Measurements from ENCODE around the gene SERGEF. TPM values are rescaled to one million over a fixed set of nuclear protein-coding genes. Genes with fewer than 3 reads are reported as not detected.

SERGEF gene
- total and polyA plus RNA-seq, 2 of the 13 experiments (the other 11 are each of a cell fraction or from before 2014, with no cell fraction given): 54.5 to 114 TPM

DNA sequence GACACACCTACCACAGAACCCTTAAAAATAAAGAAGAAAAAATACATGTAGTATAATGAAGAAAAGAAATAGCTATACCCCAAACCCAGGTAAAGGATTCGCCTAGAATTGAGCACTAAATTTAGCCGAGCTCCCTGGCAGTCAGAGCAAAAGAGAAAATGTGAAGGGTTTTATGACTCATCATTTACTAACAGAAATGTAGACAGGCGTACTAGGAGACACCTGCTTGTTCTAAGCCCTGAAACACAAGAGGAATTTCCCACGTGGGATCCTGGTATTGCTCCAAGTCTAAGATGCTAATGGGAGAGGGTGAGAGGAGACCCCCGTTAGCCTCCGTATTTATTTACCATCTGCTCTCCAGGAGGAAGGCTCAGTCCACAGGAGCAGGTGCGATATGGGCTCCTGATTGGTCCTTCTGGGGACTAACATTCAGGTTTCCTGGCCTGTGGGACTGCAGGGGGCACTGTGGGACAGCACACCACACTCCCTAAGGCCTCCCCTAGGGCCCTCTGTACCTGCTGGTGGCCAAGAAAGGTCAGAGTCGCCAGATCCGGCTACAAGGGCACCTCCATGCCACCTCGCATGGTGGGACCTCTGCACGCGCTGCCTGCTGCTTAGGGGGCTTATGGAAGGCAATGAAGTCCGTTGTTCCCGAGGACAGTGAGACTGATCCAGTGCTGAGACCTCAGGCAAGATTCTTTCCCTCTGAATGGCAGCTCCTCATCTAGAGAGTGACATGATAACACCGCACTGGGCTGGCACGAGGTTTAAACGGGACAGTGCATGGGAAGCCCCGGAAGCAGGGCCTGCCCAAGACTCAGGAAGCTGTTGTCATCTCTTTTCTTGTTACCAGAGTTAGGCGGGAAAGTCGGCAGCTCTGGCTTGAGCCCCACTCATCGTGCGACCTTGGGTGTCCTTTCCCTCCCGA, 252.5 kb downstream of the SERGEF start (continued):
- TF ChIP-seq, protein P1, sequence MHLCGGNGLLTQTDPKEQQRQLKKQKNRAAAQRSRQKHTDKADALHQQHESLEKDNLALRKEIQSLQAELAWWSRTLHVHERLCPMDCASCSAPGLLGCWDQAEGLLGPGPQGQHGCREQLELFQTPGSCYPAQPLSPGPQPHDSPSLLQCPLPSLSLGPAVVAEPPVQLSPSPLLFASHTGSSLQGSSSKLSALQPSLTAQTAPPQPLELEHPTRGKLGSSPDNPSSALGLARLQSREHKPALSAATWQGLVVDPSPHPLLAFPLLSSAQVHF (CRISPR knock-in tag; IDR thresholded peaks at IDR 0.05): no peak
- TF ChIP-seq, protein P2, sequence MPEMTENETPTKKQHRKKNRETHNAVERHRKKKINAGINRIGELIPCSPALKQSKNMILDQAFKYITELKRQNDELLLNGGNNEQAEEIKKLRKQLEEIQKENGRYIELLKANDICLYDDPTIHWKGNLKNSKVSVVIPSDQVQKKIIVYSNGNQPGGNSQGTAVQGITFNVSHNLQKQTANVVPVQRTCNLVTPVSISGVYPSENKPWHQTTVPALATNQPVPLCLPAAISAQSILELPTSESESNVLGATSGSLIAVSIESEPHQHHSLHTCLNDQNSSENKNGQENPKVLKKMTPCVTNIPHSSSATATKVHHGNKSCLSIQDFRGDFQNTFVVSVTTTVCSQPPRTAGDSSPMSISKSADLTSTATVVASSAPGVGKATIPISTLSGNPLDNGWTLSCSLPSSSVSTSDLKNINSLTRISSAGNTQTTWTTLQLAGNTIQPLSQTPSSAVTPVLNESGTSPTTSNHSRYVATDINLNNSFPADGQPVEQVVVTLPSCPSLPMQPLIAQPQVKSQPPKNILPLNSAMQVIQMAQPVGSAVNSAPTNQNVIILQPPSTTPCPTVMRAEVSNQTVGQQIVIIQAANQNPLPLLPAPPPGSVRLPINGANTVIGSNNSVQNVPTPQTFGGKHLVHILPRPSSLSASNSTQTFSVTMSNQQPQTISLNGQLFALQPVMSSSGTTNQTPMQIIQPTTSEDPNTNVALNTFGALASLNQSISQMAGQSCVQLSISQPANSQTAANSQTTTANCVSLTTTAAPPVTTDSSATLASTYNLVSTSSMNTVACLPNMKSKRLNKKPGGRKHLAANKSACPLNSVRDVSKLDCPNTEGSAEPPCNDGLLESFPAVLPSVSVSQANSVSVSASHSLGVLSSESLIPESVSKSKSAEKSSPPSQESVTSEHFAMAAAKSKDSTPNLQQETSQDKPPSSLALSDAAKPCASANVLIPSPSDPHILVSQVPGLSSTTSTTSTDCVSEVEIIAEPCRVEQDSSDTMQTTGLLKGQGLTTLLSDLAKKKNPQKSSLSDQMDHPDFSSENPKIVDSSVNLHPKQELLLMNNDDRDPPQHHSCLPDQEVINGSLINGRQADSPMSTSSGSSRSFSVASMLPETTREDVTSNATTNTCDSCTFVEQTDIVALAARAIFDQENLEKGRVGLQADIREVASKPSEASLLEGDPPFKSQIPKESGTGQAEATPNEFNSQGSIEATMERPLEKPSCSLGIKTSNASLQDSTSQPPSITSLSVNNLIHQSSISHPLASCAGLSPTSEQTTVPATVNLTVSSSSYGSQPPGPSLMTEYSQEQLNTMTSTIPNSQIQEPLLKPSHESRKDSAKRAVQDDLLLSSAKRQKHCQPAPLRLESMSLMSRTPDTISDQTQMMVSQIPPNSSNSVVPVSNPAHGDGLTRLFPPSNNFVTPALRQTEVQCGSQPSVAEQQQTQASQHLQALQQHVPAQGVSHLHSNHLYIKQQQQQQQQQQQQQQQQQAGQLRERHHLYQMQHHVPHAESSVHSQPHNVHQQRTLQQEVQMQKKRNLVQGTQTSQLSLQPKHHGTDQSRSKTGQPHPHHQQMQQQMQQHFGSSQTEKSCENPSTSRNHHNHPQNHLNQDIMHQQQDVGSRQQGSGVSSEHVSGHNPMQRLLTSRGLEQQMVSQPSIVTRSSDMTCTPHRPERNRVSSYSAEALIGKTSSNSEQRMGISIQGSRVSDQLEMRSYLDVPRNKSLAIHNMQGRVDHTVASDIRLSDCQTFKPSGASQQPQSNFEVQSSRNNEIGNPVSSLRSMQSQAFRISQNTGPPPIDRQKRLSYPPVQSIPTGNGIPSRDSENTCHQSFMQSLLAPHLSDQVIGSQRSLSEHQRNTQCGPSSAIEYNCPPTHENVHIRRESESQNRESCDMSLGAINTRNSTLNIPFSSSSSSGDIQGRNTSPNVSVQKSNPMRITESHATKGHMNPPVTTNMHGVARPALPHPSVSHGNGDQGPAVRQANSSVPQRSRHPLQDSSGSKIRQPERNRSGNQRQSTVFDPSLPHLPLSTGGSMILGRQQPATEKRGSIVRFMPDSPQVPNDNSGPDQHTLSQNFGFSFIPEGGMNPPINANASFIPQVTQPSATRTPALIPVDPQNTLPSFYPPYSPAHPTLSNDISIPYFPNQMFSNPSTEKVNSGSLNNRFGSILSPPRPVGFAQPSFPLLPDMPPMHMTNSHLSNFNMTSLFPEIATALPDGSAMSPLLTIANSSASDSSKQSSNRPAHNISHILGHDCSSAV (CRISPR knock-in tag; IDR thresholded peaks at IDR 0.05; ENCODE audit: borderline replicate concordance): no peak
- no peak for TF ChIP-seq ISL2 (CRISPR knock-in tag; IDR thresholded peaks at IDR 0.05)
- TF ChIP-seq, protein P3, sequence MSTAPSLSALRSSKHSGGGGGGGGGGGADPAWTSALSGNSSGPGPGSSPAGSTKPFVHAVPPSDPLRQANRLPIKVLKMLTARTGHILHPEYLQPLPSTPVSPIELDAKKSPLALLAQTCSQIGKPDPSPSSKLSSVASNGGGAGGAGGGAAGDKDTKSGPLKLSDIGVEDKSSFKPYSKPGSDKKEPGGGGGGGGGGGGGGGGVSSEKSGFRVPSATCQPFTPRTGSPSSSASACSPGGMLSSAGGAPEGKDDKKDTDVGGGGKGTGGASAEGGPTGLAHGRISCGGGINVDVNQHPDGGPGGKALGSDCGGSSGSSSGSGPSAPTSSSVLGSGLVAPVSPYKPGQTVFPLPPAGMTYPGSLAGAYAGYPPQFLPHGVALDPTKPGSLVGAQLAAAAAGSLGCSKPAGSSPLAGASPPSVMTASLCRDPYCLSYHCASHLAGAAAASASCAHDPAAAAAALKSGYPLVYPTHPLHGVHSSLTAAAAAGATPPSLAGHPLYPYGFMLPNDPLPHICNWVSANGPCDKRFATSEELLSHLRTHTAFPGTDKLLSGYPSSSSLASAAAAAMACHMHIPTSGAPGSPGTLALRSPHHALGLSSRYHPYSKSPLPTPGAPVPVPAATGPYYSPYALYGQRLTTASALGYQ (CRISPR knock-in tag; IDR thresholded peaks at IDR 0.05): no peak
- TF ChIP-seq, protein P4, sequence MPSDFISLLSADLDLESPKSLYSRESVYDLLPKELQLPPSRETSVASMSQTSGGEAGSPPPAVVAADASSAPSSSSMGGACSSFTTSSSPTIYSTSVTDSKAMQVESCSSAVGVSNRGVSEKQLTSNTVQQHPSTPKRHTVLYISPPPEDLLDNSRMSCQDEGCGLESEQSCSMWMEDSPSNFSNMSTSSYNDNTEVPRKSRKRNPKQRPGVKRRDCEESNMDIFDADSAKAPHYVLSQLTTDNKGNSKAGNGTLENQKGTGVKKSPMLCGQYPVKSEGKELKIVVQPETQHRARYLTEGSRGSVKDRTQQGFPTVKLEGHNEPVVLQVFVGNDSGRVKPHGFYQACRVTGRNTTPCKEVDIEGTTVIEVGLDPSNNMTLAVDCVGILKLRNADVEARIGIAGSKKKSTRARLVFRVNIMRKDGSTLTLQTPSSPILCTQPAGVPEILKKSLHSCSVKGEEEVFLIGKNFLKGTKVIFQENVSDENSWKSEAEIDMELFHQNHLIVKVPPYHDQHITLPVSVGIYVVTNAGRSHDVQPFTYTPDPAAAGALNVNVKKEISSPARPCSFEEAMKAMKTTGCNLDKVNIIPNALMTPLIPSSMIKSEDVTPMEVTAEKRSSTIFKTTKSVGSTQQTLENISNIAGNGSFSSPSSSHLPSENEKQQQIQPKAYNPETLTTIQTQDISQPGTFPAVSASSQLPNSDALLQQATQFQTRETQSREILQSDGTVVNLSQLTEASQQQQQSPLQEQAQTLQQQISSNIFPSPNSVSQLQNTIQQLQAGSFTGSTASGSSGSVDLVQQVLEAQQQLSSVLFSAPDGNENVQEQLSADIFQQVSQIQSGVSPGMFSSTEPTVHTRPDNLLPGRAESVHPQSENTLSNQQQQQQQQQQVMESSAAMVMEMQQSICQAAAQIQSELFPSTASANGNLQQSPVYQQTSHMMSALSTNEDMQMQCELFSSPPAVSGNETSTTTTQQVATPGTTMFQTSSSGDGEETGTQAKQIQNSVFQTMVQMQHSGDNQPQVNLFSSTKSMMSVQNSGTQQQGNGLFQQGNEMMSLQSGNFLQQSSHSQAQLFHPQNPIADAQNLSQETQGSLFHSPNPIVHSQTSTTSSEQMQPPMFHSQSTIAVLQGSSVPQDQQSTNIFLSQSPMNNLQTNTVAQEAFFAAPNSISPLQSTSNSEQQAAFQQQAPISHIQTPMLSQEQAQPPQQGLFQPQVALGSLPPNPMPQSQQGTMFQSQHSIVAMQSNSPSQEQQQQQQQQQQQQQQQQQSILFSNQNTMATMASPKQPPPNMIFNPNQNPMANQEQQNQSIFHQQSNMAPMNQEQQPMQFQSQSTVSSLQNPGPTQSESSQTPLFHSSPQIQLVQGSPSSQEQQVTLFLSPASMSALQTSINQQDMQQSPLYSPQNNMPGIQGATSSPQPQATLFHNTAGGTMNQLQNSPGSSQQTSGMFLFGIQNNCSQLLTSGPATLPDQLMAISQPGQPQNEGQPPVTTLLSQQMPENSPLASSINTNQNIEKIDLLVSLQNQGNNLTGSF (CRISPR knock-in tag; IDR thresholded peaks at IDR 0.05): no peak
